Epithelial cell of esophagus (primary cell): ENCODE data around the gene NCAPD2.

Experiments
- DNase-seq: peaks from one replicate; pipeline ENCODE4 v3.0.0; 2010; ENCODE audit warnings: low read depth
- H3K4me3 ChIP-seq: 2 replicates; pipeline ENCODE4 v1.5.1; 2011; ENCODE audit warnings: mild to moderate bottlenecking, low read length, control low read depth
- TF ChIP-seq, protein P1 (sequence below): IDR thresholded peaks from 2 replicates; pipeline ENCODE4 v1.5.1; 2011; ENCODE audit warnings: low read depth, mild to moderate bottlenecking, low read length, control low read depth, inconsistent platforms; ENCODE audit not compliant: insufficient read depth; ENCODE audit errors: missing control alignments

The NCAPD2 gene

DNA sequence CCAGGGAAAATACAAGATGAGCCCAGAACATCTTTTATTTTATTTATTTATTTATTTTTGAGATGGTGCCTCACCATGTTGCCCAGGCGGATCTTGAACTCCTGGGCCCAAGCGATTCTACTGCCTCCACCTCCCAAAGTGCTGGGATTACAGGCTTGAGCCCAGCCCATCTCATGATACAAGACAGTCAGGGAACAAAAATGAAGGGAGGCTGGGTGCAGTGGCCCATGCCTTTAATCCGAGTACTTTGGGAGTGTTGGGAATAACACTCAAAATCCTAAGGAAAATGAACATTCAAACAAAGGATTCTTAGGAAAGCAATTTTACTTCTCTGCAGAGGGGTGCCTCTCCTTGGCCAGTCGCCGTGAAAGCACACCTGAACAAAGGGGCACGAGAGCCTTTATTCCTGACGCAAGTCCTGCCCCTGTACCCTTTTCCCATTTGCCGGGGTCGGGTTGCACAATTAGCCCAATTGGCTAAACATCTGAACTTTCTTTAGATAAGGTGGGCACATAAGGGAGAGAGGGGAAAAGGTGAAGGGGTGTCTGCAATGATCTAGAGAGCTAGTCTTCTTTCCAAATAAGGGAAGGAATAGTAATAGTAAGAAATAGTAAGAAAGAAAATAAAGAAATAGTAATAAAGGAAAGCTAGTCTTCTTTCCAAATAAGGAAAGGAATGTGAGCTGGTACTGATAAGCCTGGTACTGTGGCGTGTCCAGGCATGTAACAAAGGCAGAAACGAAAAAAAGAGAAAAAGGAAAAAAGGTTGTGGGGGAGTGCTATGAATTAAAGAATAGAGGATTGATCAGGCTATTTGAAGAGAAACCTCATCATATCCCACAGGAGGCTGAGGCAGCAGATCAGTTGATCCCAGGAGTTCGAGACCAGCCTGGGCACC lies 13.4 kb downstream of the NCAPD2 start:
- peak; percentile 43 for DNase-seq
- no peak overlapping the region for H3K4me3 ChIP-seq
- TF ChIP-seq, protein P1, sequence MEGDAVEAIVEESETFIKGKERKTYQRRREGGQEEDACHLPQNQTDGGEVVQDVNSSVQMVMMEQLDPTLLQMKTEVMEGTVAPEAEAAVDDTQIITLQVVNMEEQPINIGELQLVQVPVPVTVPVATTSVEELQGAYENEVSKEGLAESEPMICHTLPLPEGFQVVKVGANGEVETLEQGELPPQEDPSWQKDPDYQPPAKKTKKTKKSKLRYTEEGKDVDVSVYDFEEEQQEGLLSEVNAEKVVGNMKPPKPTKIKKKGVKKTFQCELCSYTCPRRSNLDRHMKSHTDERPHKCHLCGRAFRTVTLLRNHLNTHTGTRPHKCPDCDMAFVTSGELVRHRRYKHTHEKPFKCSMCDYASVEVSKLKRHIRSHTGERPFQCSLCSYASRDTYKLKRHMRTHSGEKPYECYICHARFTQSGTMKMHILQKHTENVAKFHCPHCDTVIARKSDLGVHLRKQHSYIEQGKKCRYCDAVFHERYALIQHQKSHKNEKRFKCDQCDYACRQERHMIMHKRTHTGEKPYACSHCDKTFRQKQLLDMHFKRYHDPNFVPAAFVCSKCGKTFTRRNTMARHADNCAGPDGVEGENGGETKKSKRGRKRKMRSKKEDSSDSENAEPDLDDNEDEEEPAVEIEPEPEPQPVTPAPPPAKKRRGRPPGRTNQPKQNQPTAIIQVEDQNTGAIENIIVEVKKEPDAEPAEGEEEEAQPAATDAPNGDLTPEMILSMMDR, result no peak

DNA sequence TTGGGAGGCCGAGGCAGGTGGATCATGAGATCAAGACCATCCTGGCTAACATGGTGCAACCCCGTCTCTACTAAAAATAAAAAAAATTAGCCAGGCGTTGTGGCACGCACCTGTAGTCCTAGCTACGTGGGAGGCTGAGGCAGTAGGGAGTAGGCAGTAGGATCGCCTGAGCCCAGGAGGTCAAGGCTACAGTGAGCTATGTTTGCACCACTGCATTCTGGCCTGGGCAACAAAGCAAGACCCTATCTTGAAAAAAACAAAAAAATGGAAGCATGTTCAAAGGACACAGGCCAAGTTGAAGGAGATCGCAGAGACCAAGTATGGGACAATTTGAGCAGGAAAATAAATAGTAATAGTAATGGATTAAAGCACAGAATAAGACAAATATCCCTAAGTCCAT lies 14.2 kb downstream of the NCAPD2 start:
- TF ChIP-seq, protein P1, result no peak
- DNase-seq, result no peak
- H3K4me3 ChIP-seq, result no peak overlapping the region

DNA sequence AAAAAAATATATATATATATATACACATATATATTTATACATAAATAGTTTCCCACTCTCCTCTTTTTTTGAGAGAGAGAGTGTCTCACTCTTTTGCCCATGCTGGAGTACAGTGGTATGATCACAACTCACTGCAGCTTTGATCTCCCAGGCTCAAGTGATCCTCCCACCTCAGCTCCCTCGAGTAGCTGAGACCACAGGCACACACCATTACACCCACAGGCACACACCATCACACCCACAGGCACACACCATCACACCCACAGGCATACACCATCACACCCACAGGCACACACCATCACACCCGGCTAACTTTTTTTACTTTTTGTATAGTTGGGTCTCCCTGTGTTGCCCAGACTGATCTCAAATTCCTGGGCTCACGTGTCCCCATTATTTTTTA lies 26.3 kb downstream of the NCAPD2 start:
- TF ChIP-seq, protein P1, result no peak
- no peak for DNase-seq
- H3K4me3 ChIP-seq, result no peak overlapping the region

DNA sequence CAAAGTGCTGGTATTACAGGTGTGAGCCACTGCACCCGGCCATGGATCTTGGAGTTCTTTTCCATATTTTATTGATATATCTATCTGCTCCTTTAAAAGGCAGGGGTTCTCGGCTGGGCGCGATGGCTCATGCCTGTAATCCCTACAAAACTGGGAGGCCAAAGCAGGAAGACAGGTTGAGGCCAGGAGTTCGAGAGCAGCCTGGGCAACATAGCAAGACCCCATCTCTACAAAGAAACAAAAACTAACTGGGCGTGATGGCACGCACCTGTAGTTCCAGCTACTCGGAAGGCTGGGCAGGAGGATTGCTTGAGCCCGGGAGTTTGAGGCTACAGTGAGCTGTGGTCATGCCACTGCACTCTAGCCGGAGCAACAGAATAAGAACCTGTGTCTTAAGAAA lies 28.3 kb downstream of the NCAPD2 start:
- H3K4me3 ChIP-seq, result no peak overlapping the region
- TF ChIP-seq, protein P1, result no peak
- no peak for DNase-seq

DNA sequence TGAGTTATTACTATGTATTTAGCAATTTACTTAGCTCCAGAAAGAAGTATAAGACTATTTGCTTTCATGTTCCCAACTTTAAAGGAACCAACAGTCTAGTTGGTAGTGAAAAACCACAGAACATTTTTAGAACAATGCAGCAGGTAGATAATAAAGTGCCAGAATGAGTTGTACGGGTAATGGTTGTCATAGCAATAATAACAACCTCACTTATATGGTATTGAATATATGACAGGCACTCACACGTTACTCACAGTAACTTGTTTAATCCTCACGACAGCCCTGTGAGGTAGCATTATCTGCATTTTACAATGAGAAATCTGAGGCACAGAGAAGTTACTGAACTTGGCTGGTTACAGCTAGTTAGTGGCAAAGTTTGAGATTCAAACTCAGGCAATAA lies 29.8 kb downstream of the NCAPD2 start:
- H3K4me3 ChIP-seq, result no peak overlapping the region
- no peak for DNase-seq
- TF ChIP-seq, protein P1, result no peak

DNA sequence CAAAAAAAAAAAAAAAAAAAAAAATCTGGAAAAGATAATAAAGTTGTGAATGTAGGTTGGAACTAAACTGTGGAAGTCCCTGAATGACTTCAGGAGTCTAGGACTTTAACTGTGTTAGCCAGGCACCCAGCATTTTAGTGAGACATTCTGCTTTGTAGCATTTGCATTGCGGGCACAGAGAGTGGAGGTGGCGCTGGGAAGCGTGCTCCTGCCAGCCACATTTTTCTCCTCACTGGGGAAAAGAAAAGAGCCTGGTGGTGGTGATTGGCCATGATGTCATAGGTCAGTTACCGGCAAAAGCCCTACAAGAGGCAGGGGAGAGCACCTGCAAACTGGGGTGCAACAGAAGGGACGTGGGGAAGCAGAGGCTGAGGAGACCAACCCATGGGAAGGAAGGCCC lies 30.7 kb downstream of the NCAPD2 start:
- H3K4me3 ChIP-seq, result no peak overlapping the region
- TF ChIP-seq, protein P1, result no peak
- no peak for DNase-seq

DNA sequence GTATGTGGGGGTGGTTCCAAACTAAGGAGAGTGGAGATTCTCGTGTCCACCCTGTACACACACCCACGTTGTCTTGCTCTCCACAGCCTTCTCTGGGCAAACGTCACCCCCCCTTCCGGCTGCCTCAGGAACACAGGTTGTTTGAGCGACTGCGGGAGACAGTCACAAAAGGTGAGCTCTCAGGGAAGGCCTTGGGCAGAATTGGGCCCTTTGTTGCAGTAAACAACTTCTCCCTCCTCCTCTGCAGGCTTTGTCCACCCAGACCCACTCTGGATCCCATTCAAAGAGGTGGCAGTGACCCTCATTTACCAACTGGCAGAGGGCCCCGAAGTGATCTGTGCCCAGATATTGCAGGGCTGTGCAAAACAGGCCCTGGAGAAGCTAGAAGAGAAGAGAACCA lies 32.3 kb downstream of the NCAPD2 start:
- DNase-seq, result no peak
- TF ChIP-seq, protein P1, result no peak
- no peak overlapping the region for H3K4me3 ChIP-seq
